GM12801 (cell line): ENCODE results near the gene VSX2.

ENCODE experiments used
- CTCF ChIP-seq: IDR thresholded peaks from one replicate; pipeline ENCODE4 v1.5.1; 2011; ENCODE audit warnings: control low read depth; ENCODE audit not compliant: insufficient read length; ENCODE audit errors: extremely low read depth

VSX2 gene

GRCh38 chr14:74299061-74299545, 59.9 kb downstream of the VSX2 start:
- no peak for TF ChIP-seq CTCF

GRCh38 chr14:74301594-74302151, 62.4 kb downstream of the VSX2 start:
- TF ChIP-seq CTCF = no peak

GRCh38 chr14:74302152-74302628, 62.9 kb downstream of the VSX2 start:
- TF ChIP-seq CTCF = no peak

GRCh38 chr14:74302634-74303569, 63.7 kb downstream of the VSX2 start, which contains the start of gene ABCD4:
Gene ABCD4, minus strand, starts transcription at chr14:74302934. Its CDS starts 22 bp downstream, at chr14:74302912.
- no peak for TF ChIP-seq CTCF

- no peak for TF ChIP-seq CTCF
These were observed 69.4 kb downstream of the VSX2 start for GRCh38 chr14:74308695-74309094.

GRCh38 chr14:74309125-74310022, 70.1 kb downstream of the VSX2 start:
- no peak for TF ChIP-seq CTCF
